Nasal cavity respiratory epithelium epithelial cell of viscerocranial mucosa (primary cell): ENCODE measurements around the gene ZNF19. TPM values are rescaled to one million over a fixed set of nuclear protein-coding genes. Genes with fewer than 3 reads are reported as not detected.

Source experiments
- total RNA-seq: library from RNA; depleted of rRNA; stranded (reverse); fragments of >200 nt; gene quantifications from 2 replicates; pipeline ENCODE4 v1.2.3, GENCODE V29; 2014

Gene ZNF19
- 2.1 and 2.8 TPM in 2 replicates for total RNA-seq

DNA sequence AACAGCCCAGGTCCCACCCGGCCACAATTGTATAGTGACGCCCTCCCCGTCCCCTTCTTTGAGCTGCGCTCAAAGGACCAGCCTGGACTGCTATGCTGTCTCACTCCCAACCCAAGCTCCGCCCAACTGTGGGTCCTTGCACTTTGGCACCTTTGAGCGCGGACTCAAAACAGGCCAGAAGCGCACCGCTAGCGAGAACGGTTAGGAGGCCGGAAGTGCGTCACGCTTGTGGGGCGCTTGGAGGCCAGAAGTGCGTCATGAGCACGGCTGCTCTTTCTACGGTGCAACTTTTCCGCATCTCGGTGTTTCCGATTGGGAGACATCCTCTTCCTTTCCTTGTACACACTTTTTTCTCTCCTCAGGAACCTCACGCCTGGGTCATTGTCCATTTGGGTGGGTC is at the start of gene ZNF19:
Gene ZNF19 (minus strand): TSS at position 203 of the 400 bp plus-strand sequence. CDS start 7,210 bp downstream, outside the sequence.

GRCh38 chr16:71526111-71526631 is 37.0 kb upstream of the ZNF19 start, which contains the start of gene CHST4:
CHST4 (plus strand) TSS chr16:71526426; CDS start chr16:71536678, 10,252 bp downstream.

GRCh38 chr16:71461686-71462648 is 27.2 kb downstream of the ZNF19 start, which contains the start of gene ZNF23:
ZNF23 (minus strand) TSS chr16:71462247; CDS start chr16:71456796, 5,451 bp downstream.

DNA sequence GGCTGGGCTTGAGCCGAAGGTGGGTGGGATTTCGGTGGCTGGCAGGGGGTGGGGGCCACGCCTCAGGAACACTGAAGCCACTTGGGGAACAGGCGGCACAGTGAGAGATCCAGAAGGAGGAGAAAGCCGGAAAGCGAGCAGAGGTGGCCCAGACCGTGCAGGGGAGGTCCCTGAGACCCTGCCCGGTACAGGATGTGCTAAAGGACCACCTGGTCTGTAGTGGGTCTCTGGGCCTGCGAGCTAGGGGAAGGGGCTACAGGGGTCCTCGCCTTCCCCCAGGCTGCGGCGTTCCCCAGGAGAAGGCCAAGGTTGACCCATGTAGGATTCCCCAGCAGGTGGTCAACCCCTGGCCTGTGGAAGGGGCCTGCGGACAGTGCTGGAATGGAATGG is 47.1 kb downstream of the ZNF19 start, which contains the start of gene TLE7:
Gene TLE7 (minus strand): TSS at position 4 of the 390 bp plus-strand sequence. CDS start 8,730 bp downstream, outside the sequence.

Other genes starting within 250 kb of the ZNF19 start
- 46.5 and 63.9 TPM in 2 replicates for gene CMTR2, start 199.9 kb downstream of the ZNF19 start, total RNA-seq
- gene CALB2, start 130.6 kb downstream of the ZNF19 start, total RNA-seq, result 0.21 and 6.5 TPM in 2 replicates
- gene TLE7, start 47.3 kb downstream of the ZNF19 start, total RNA-seq, result not detected in 2 replicates
- 10.9 and 14.9 TPM in 2 replicates for gene ZNF23, start 27.1 kb downstream of the ZNF19 start, total RNA-seq
- under 0.01 and 0.85 TPM in 2 replicates for gene CHST4, start 37.1 kb upstream of the ZNF19 start, total RNA-seq
- gene TAT, start 87.8 kb upstream of the ZNF19 start, total RNA-seq, result under 0.01 and 0.07 TPM in 2 replicates
- 18.5 and 48.7 TPM in 2 replicates for gene MARVELD3, start 136.9 kb upstream of the ZNF19 start, total RNA-seq
- gene PHLPP2, start 235.4 kb upstream of the ZNF19 start, total RNA-seq, result 5.1 and 5.9 TPM in 2 replicates